GM18870 (cell line): ENCODE results near the gene AKR1A1.
"Not testable (repeated sequence)": the region's sequence is repeated elsewhere in the genome, so short reads cannot be mapped to it uniquely, and the experiment has no call there.

Experiments used
- ATAC-seq: cut with Tn5 transposase; IDR thresholded peaks from one replicate; pipeline ENCODE4 v1.9.1; 2021; ENCODE audit warnings: moderate library complexity; ENCODE audit not compliant: unreplicated experiment

The AKR1A1 gene

GRCh38 chr1:45523516-45523915, 27.1 kb upstream of the AKR1A1 start:
- ATAC-seq, result not testable (repeated sequence)

- not testable (repeated sequence) for ATAC-seq
These were observed 26.7 kb upstream of the AKR1A1 start for GRCh38 chr1:45523975-45524374.

- no peak for ATAC-seq
These were observed 24.4 kb upstream of the AKR1A1 start for GRCh38 chr1:45526135-45526644.

GRCh38 chr1:45530632-45531135, 19.9 kb upstream of the AKR1A1 start:
- no peak for ATAC-seq

- no peak for ATAC-seq
These were observed 18.8 kb upstream of the AKR1A1 start for GRCh38 chr1:45531873-45532272.

- ATAC-seq, result no peak
These were observed 14.4 kb upstream of the AKR1A1 start for GRCh38 chr1:45535988-45536766.

GRCh38 chr1:45536886-45537285, 13.7 kb upstream of the AKR1A1 start:
- ATAC-seq, result no peak

GRCh38 chr1:45541193-45541592, 9.4 kb upstream of the AKR1A1 start:
- no peak for ATAC-seq

GRCh38 chr1:45542591-45542990, 8.0 kb upstream of the AKR1A1 start:
- no peak for ATAC-seq

- ATAC-seq, result no peak
These were observed 6.8 kb upstream of the AKR1A1 start for GRCh38 chr1:45543581-45544417.

GRCh38 chr1:45544530-45544929, 6.1 kb upstream of the AKR1A1 start:
- no peak for ATAC-seq

- peak; percentile 56 for ATAC-seq
These were observed 5.6 kb upstream of the AKR1A1 start for GRCh38 chr1:45545019-45545493.

GRCh38 chr1:45545553-45546310, 4.9 kb upstream of the AKR1A1 start:
- ATAC-seq, result no peak

GRCh38 chr1:45551684-45552083, 1.1 kb downstream of the AKR1A1 start:
- ATAC-seq, result no peak

- ATAC-seq, result no peak
These were observed 1.7 kb downstream of the AKR1A1 start for GRCh38 chr1:45552331-45552730.

- no peak for ATAC-seq
These were observed 3.6 kb downstream of the AKR1A1 start for GRCh38 chr1:45554198-45554597.

GRCh38 chr1:45557422-45557944, 6.9 kb downstream of the AKR1A1 start:
- ATAC-seq, result no peak

GRCh38 chr1:45563843-45564242, 13.2 kb downstream of the AKR1A1 start:
- no peak for ATAC-seq

GRCh38 chr1:45566722-45567121, 16.1 kb downstream of the AKR1A1 start:
- ATAC-seq, result no peak

- ATAC-seq, result no peak
These were observed 17.3 kb downstream of the AKR1A1 start for GRCh38 chr1:45567911-45568310.

GRCh38 chr1:45568421-45568820, 17.8 kb downstream of the AKR1A1 start:
- no peak for ATAC-seq
